A673 (cell line): ENCODE measurements around the gene PNMA8A. TPM values are rescaled to one million over a fixed set of nuclear protein-coding genes. Genes with fewer than 3 reads are reported as not detected.
A peak's percentile ranks its signal among the peaks of the same experiment; 100 is the strongest.
"Not testable (repeated sequence)": the region's sequence is repeated elsewhere in the genome, so short reads cannot be mapped to it uniquely, and the experiment has no call there.

Experiments used
- BruUV-seq: library from RNA; stranded (reverse); fragments of 400-500 nt; replicated peaks from 2 replicates; lab custom pipeline; 2021; lab: Mats Ljungman, UMichigan
- CTCF ChIA-PET: fragments of 300-600 bp; sonication (Branson Sonifier 250); formaldehyde crosslinking; loops from one replicate; lab custom pipeline; 2022; ENCODE audit warnings: antibody characterized with exemption; lab: Charles Lee
- POLR2A ChIA-PET: fragments of 300-600 bp; sonication (Branson Sonifier 250); formaldehyde crosslinking; loops from one replicate; lab custom pipeline; 2022; ENCODE audit warnings: antibody characterized with exemption; ENCODE audit not compliant: low non-redundant PET; lab: Charles Lee
- DNase-seq: peaks from one replicate; pipeline ENCODE4 v3.0.0-alpha.2; 2015; ENCODE audit warnings: low spot score
- H3K27ac ChIP-seq: fragments of 200-600 bp; sonication (generic); 2 replicates; pipeline ENCODE4 v1.5.1; 2016; ENCODE audit warnings: mixed run types, low read depth, mild to moderate bottlenecking, mixed read lengths, antibody characterized with exemption, low read length; ENCODE audit not compliant: poor library complexity, severe bottlenecking
- H3K27me3 ChIP-seq: fragments of 200-600 bp; sonication (generic); replicated peaks from 2 replicates; pipeline ENCODE4 v1.6.1; 2017; ENCODE audit warnings: mixed run types, low read depth, mild to moderate bottlenecking, mixed read lengths, antibody characterized with exemption, low read length; ENCODE audit not compliant: insufficient read depth, poor library complexity
- H3K36me3 ChIP-seq: fragments of 200-600 bp; sonication (generic); 2 replicates; pipeline ENCODE4 v1.6.1; 2016; ENCODE audit warnings: mixed run types, mild to moderate bottlenecking, mixed read lengths, antibody characterized with exemption, low read length; ENCODE audit not compliant: insufficient read depth, poor library complexity, severe bottlenecking
- H3K4me1 ChIP-seq: fragments of 200-600 bp; sonication (generic); 2 replicates; pipeline ENCODE4 v1.6.1; 2017; ENCODE audit warnings: mixed run types, mild to moderate bottlenecking, mixed read lengths, antibody characterized with exemption, low read length; ENCODE audit not compliant: insufficient read depth, poor library complexity, severe bottlenecking
- H3K4me3 ChIP-seq: fragments of 200-600 bp; sonication (generic); 2 replicates; pipeline ENCODE4 v1.5.1; 2016; ENCODE audit warnings: low read depth, mixed run types, mild to moderate bottlenecking, mixed read lengths, low read length; ENCODE audit not compliant: poor library complexity, severe bottlenecking
- H3K9me3 ChIP-seq: fragments of 200-600 bp; sonication (generic); 2 replicates; pipeline ENCODE4 v1.6.1; 2016; ENCODE audit warnings: mixed run types, low read depth, mild to moderate bottlenecking, mixed read lengths, antibody characterized with exemption, low read length; ENCODE audit not compliant: poor library complexity, severe bottlenecking
- EZH2 ChIP-seq: fragments of 200-600 bp; sonication (generic); IDR thresholded peaks from 2 replicates; pipeline ENCODE4 v1.6.1; 2017; ENCODE audit warnings: borderline replicate concordance, low read depth, mild to moderate bottlenecking, mixed read lengths, antibody characterized with exemption, low read length; ENCODE audit not compliant: poor library complexity, severe bottlenecking
- intact Hi-C: fragments of 100-400 bp; cut with micrococcal nuclease; formaldehyde crosslinking; loops from one replicate; pipeline ENCODE4 v1.10.0; 2022; ENCODE audit not compliant: unreplicated experiment
- total RNA-seq: library from RNA; stranded (reverse); gene quantifications from 2 replicates; pipeline ENCODE4 v1.2.3, GENCODE V29; 2021
- TF ChIP-seq, protein P1 (sequence below): fragments of 300-800, 200-600 bp; sonication (generic); conservative IDR thresholded peaks from 2 replicates; pipeline ENCODE4 v1.5.1; 2017; ENCODE audit warnings: low read depth, mild to moderate bottlenecking, antibody characterized with exemption, low read length, moderate library complexity, mixed read lengths

PNMA8A gene
- total RNA-seq, 1 experiment from 2014 or later, result 12.8 TPM

DNA sequence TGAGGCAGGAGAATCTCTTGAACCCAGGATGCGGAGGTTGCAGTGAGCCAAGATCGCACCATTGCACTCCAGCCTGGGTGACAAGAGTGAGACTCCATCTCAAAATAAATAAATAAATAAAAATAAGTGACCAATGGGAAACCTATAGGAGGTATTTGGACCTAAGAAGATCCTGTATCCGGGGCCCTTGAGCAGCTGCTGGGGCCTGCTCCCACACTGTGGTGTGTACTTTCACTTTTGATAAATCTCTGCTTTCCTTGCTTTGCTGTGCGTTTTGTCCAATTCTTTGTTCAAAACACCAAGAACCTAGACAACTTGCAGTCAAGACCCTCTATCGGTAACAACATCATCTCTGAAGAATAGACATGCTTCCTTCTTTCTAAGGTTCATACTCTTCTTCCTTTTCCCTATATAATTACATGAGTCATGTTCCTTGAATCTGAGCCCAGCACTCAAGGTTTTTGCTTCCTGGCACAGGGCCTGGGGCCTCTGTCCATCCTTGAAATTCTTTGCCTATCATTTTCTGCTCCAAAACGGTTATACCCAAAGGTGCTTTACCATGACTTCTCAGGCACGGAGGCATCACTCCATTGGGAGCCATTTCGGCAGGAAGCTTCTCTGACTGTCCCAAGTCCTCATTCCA lies 28.4 kb downstream of the PNMA8A start:
- H3K4me1 ChIP-seq, result peaks cover 4% of the 10 kb centered on the region
- BruUV-seq, result no TSS peak

GRCh38 chr19:46441866-46442265 lies 29.5 kb downstream of the PNMA8A start:
- TF ChIP-seq, protein P1, sequence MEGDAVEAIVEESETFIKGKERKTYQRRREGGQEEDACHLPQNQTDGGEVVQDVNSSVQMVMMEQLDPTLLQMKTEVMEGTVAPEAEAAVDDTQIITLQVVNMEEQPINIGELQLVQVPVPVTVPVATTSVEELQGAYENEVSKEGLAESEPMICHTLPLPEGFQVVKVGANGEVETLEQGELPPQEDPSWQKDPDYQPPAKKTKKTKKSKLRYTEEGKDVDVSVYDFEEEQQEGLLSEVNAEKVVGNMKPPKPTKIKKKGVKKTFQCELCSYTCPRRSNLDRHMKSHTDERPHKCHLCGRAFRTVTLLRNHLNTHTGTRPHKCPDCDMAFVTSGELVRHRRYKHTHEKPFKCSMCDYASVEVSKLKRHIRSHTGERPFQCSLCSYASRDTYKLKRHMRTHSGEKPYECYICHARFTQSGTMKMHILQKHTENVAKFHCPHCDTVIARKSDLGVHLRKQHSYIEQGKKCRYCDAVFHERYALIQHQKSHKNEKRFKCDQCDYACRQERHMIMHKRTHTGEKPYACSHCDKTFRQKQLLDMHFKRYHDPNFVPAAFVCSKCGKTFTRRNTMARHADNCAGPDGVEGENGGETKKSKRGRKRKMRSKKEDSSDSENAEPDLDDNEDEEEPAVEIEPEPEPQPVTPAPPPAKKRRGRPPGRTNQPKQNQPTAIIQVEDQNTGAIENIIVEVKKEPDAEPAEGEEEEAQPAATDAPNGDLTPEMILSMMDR, result no peak
- TF ChIP-seq EZH2, result no peak
- BruUV-seq, result no TSS peak

More for the DNA sequence above, 28.4 kb downstream of the PNMA8A start:
- DNase-seq, result peak; percentile 62
- POLR2A ChIA-PET, result no interaction called here
- Histone ChIP-seq H3K9me3 (no peaks in the 10 kb centered on the region), H3K27ac (no peak overlapping the region), H3K27me3 (no peaks in the 10 kb centered on the region), H3K4me3 (no peak overlapping the region), H3K36me3 (no peaks in the 10 kb centered on the region)
- intact Hi-C loops, result no loop called here
- CTCF ChIA-PET, result no interaction called here
- TF ChIP-seq, protein P1, result no peak
- no peak for TF ChIP-seq EZH2

DNA sequence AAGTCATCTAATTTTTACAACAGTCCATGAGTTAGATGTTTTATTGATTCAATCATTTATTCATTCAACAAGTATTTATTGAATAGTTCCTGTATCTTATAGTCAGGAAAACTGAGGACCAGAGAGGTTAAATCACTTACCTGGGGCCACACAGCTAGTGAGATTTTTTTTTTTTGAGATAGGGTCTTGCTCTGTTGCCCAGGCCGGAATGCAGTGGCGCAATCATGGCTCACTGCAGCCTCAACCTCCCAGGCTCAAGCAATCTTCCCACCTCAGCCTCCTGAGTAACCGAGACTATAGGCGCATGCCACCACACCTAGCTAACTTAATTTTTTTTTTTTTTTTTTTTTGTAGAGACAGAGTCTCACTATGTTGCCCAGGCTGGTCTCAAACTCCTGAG lies 35.7 kb downstream of the PNMA8A start:
- H3K9me3 ChIP-seq, H3K36me3 ChIP-seq, POLR2A ChIA-PET, H3K4me3 ChIP-seq, H3K27me3 ChIP-seq, DNase-seq, CTCF ChIA-PET, intact Hi-C loops, H3K27ac ChIP-seq, H3K4me1 ChIP-seq, BruUV-seq: not testable (repeated sequence)

More at GRCh38 chr19:46441866-46442265, 29.5 kb downstream of the PNMA8A start:
- Histone ChIP-seq H3K27ac (no peak overlapping the region), H3K36me3 (no peaks in the 10 kb centered on the region), H3K9me3 (no peaks in the 10 kb centered on the region), H3K4me3 (no peak overlapping the region), H3K27me3 (no peaks in the 10 kb centered on the region), H3K4me1 (peaks cover 4% of the 10 kb centered on the region)
- CTCF ChIA-PET, result no interaction called here
- POLR2A ChIA-PET, result no interaction called here
- no peak for DNase-seq
- intact Hi-C loops, result no loop called here

DNA sequence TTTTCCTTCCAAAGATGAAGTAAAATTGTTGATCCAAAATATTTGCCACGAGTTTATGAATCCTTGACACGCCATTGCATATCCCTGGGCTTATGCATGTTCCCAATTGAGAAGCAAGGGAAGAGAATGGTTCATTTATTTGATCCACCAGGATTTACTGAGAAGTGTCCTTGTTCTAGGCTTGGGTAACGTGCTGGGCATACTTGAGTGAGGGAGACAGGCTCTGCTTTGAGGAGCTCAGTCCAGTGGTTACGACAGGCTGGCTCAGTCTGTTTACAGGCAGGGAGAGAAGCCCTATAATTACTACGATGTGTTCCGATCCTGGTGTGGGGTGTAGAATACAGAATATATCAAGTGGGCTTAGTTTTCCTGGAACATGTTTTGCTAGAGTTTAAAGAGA lies 36.4 kb downstream of the PNMA8A start:
- Histone ChIP-seq H3K4me1 (no peaks in the 10 kb centered on the region), H3K9me3 (no peaks in the 10 kb centered on the region), H3K4me3 (no peak overlapping the region), H3K27me3 (no peaks in the 10 kb centered on the region), H3K27ac (no peak overlapping the region), H3K36me3 (no peaks in the 10 kb centered on the region)
- DNase-seq, result no peak
- no TSS peak for BruUV-seq
- CTCF ChIA-PET, result no interaction called here
- intact Hi-C loops, result no loop called here
- TF ChIP-seq, protein P1, result no peak
- no peak for TF ChIP-seq EZH2
- POLR2A ChIA-PET, result no interaction called here

GRCh38 chr19:46433470-46433869 lies 37.9 kb downstream of the PNMA8A start:
- POLR2A ChIA-PET, H3K4me3 ChIP-seq: not testable (repeated sequence)

More at GRCh38 chr19:46433470-46433869, 37.9 kb downstream of the PNMA8A start:
- CTCF ChIA-PET, DNase-seq, intact Hi-C loops, H3K4me1 ChIP-seq, H3K27ac ChIP-seq, BruUV-seq, H3K9me3 ChIP-seq, H3K27me3 ChIP-seq, H3K36me3 ChIP-seq: not testable (repeated sequence)
